A549 (cell line): ENCODE measurements around the gene IDE. TPM values are rescaled to one million over a fixed set of nuclear protein-coding genes. Genes with fewer than 3 reads are reported as not detected.

Experiments used
- ATAC-seq, 2 experiments: fragments of 200-7000 bp in 1 of 2; fragments of >200 bp in 1 of 2; cut with Nextera tagmentation in 1 of 2; cut with Tn5 transposase in 1 of 2; 3 replicates each; pipeline versions ENCODE4 v1.8.0 to v1.9.1; 2018 to 2020; ENCODE audit warnings: mild to moderate bottlenecking in 1 of 2, moderate library complexity in 1 of 2
- CTCF ChIA-PET: fragments of 300-600 bp; sonication (Branson Sonifier 250); formaldehyde crosslinking; extraction: SDS; loops from one replicate; lab custom pipeline; 2021; ENCODE audit warnings: antibody characterized with exemption, inconsistent platforms; lab: Yijun Ruan, JAX
- POLR2A ChIA-PET: fragments of 350-600 bp; formaldehyde crosslinking; extraction: SDS; loops from one replicate; lab custom pipeline; 2021; ENCODE audit warnings: antibody characterized with exemption, inconsistent platforms; lab: Yijun Ruan, JAX
- DNase-seq, 2 experiments: peaks; one replicate each; pipeline versions ENCODE4 v3.0.0 to v3.0.0-alpha.2; 2011 to 2016; ENCODE audit warnings: low read depth in 1 of 2, low spot score in 1 of 2
- FAIRE-seq: peaks from 2 replicates; lab custom pipeline; 2011; peaks lifted over from hg19 to GRCh38; lab: Jason Lieb, UNC
- H3K27ac ChIP-seq, 2 experiments: fragments of >200 bp; sonication (Bioruptor Twin); formaldehyde crosslinking; 3 replicates each; pipeline ENCODE4 v1.5.1; 2016 to 2017
- H3K4me1 ChIP-seq: fragments of >200 bp; sonication (Bioruptor Twin); formaldehyde crosslinking; 3 replicates; pipeline ENCODE4 v1.6.1; 2016
- H3K4me2 ChIP-seq: fragments of >200 bp; sonication (Bioruptor Twin); formaldehyde crosslinking; 3 replicates; pipeline ENCODE4 v1.6.1; 2016
- H3K4me3 ChIP-seq: fragments of >200 bp; sonication (Bioruptor Twin); formaldehyde crosslinking; 3 replicates; pipeline ENCODE4 v1.5.1; 2016
- H3K9me3 ChIP-seq: fragments of >200 bp; sonication (Bioruptor Twin); formaldehyde crosslinking; 3 replicates; pipeline ENCODE4 v1.6.1; 2016
- BHLHE40 ChIP-seq: IDR thresholded peaks from 2 replicates; pipeline ENCODE4 v1.6.1; 2012; ENCODE audit warnings: low read depth, low read length, inconsistent platforms
- CHD2 ChIP-seq: fragments of 150-350 bp; IDR thresholded peaks from 2 replicates; pipeline ENCODE4 v1.6.1; 2014; ENCODE audit warnings: low read length; ENCODE audit not compliant: partially characterized antibody
- CHD4 ChIP-seq: fragments of 200-600 bp; sonication (generic); IDR thresholded peaks from 2 replicates; pipeline ENCODE4 v1.6.1; 2016; ENCODE audit warnings: antibody characterized with exemption, mild to moderate bottlenecking, borderline replicate concordance
- CTCF ChIP-seq: fragments of >200 bp; sonication (Bioruptor Twin); formaldehyde crosslinking; IDR thresholded peaks from 3 replicates; pipeline ENCODE4 v1.5.1; 2016
- EHF ChIP-seq: fragments of 250-450 bp; sonication (Bioruptor Pico); IDR thresholded peaks from 2 replicates; pipeline ENCODE4 v1.5.0; 2020; ENCODE audit warnings: mild to moderate bottlenecking
- ELK1 ChIP-seq: fragments of 150-350 bp; IDR thresholded peaks from 2 replicates; pipeline ENCODE4 v1.6.1; 2014; ENCODE audit warnings: low read depth, mild to moderate bottlenecking, low read length
- ESRRA ChIP-seq: fragments of 150-350 bp; IDR thresholded peaks from 2 replicates; pipeline ENCODE4 v1.6.1; 2014; ENCODE audit warnings: mild to moderate bottlenecking, low read length, borderline replicate concordance
- HOXA7 ChIP-seq: fragments of 250-450 bp; sonication (Bioruptor Pico); IDR thresholded peaks from 2 replicates; pipeline ENCODE4 v1.5.0; 2020; ENCODE audit warnings: mild to moderate bottlenecking, moderate library complexity
- HOXB13 ChIP-seq: fragments of 250-450 bp; sonication (Bioruptor Pico); IDR thresholded peaks from 2 replicates; pipeline ENCODE4 v1.5.0; 2020; ENCODE audit warnings: low read depth, mild to moderate bottlenecking, moderate library complexity
- JUN ChIP-seq, 2 experiments: fragments of >200 bp; sonication (Bioruptor Twin); formaldehyde crosslinking; IDR thresholded peaks; 2 replicates in 1 of 2; 3 replicates in 1 of 2; pipeline ENCODE4 v1.6.1; 2016 to 2017
- JUNB ChIP-seq: fragments of >200 bp; sonication (Bioruptor Twin); formaldehyde crosslinking; IDR thresholded peaks from 2 replicates; pipeline ENCODE4 v1.6.1; 2016
- KDM1A ChIP-seq: fragments of 200-600 bp; sonication (generic); IDR thresholded peaks from 2 replicates; pipeline ENCODE4 v1.6.1; 2016; ENCODE audit warnings: low read depth, mild to moderate bottlenecking
- KDM5A ChIP-seq: fragments of 200-600 bp; sonication (generic); IDR thresholded peaks from 2 replicates; pipeline ENCODE4 v1.6.1; 2016; ENCODE audit warnings: antibody characterized with exemption, mild to moderate bottlenecking
- MAZ ChIP-seq: fragments of 150-350 bp; IDR thresholded peaks from 2 replicates; pipeline ENCODE4 v1.6.1; 2014; ENCODE audit warnings: antibody characterized with exemption, low read depth, low read length, borderline replicate concordance
- MYC ChIP-seq: IDR thresholded peaks from 2 replicates; pipeline ENCODE4 v1.6.1; 2012; ENCODE audit warnings: mild to moderate bottlenecking, inconsistent platforms, low read length, improper control_type of control experiment, borderline replicate concordance
- NFE2L2 ChIP-seq: fragments of 150-350 bp; conservative IDR thresholded peaks from 2 replicates; pipeline ENCODE4 v1.6.1; 2014; ENCODE audit warnings: low read length
- NPAS2 ChIP-seq: fragments of 250-450 bp; sonication (Bioruptor Pico); IDR thresholded peaks from 2 replicates; pipeline ENCODE4 v1.8.0; 2022; ENCODE audit warnings: mild to moderate bottlenecking, moderate library complexity, borderline replicate concordance
- POLR2A ChIP-seq: IDR thresholded peaks from 2 replicates; pipeline ENCODE4 v1.6.1; 2012; ENCODE audit warnings: mild to moderate bottlenecking, low read length
- POLR2AphosphoS2 ChIP-seq: conservative IDR thresholded peaks from 2 replicates; pipeline ENCODE4 v1.6.1; 2012; ENCODE audit warnings: low read length, improper control_type of control experiment, inconsistent platforms
- RARB ChIP-seq: fragments of 250-450 bp; sonication (Bioruptor Pico); IDR thresholded peaks from 2 replicates; pipeline ENCODE4 v1.8.0; 2021; ENCODE audit warnings: mild to moderate bottlenecking, moderate library complexity
- RFX5 ChIP-seq: fragments of 450-650 bp; IDR thresholded peaks from 2 replicates; pipeline ENCODE4 v1.7.1; 2014; ENCODE audit warnings: antibody characterized with exemption, mild to moderate bottlenecking, moderate library complexity
- RNF2 ChIP-seq: fragments of 200-600 bp; sonication (generic); IDR thresholded peaks from 2 replicates; pipeline ENCODE4 v1.6.1; 2016; ENCODE audit warnings: low read depth, mild to moderate bottlenecking, antibody characterized with exemption, moderate library complexity, borderline replicate concordance
- SMC3 ChIP-seq: fragments of >200 bp; sonication (Bioruptor Twin); formaldehyde crosslinking; IDR thresholded peaks from 3 replicates; pipeline ENCODE4 v1.6.1; 2018; ENCODE audit warnings: inconsistent platforms
- SREBF2 ChIP-seq: fragments of 450-650 bp; IDR thresholded peaks from 2 replicates; pipeline ENCODE4 v1.6.1; 2014; ENCODE audit warnings: mild to moderate bottlenecking, moderate library complexity
- ZC3H11A ChIP-seq: fragments of 450-650 bp; IDR thresholded peaks from 2 replicates; pipeline ENCODE4 v1.6.1; 2014; ENCODE audit warnings: antibody characterized with exemption, mild to moderate bottlenecking
- ZSCAN20 ChIP-seq: fragments of 250-450 bp; sonication (Bioruptor Pico); IDR thresholded peaks from 2 replicates; pipeline ENCODE4 v1.8.0; 2022; ENCODE audit warnings: mild to moderate bottlenecking, moderate library complexity
- WGBS: methylation state at CpG from one replicate; pipeline ENCODE4 v1.1.6; 2017; ENCODE audit errors: missing lambda C conversion rate; 5-methylcytosine and 5-hydroxymethylcytosine counted together
- polyA plus RNA-seq, 4 experiments: library from polyadenylated mRNA; depleted of rRNA in 3 of 4; stranded (reverse); fragments of >200 nt; fragmentation: RNase III in 1 of 4; extraction: RNeasy Plus Mini Kit Qiagen cat#74134 plus additional on column Dnase treatment in 1 of 4; gene quantifications; 2 replicates in 3 of 4; 3 replicates in 1 of 4; pipeline ENCODE4 v1.2.3, GENCODE V29; 2011 to 2017
- TF ChIP-seq, protein P1 (sequence below): fragments of >200 bp; sonication (Bioruptor Twin); formaldehyde crosslinking; IDR thresholded peaks from 2 replicates; pipeline ENCODE4 v1.6.1; 2016
- TF ChIP-seq, protein P2 (sequence below): fragments of >200 bp; sonication (Bioruptor Twin); formaldehyde crosslinking; IDR thresholded peaks from 3 replicates; pipeline ENCODE4 v1.6.1; 2016

The IDE gene
- polyA plus RNA-seq, 2 of the 4 experiments (the other 2 are of a cell fraction): 25.1 to 61.1 TPM

DNA sequence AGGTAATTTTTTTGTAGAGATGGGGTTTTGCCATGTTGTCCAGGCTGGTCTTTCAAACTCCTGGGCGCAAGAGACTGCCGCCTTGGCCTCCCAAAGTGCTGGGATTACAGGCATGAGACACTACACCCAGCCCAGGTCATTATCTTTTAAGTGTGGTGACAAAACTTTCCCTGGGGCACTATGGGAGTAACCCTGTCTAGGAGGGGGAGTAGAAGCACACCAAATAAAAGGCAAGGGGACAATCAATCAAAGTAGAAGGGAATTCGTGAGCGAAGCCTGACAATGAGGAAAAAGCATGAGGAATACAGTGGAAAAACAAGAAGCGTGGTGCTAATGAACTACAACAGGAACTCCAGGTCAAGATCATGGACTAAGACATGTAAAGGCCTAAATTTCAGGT is 31.4 kb downstream of the IDE start (continued):
- TF ChIP-seq RARB (CRISPR knock-in tag) (no peak), CTCF (no peak)

GRCh38 chr10:92541583-92541982 is 32.3 kb downstream of the IDE start:
- TF ChIP-seq JUNB (no peak), ZC3H11A (no peak), RARB (CRISPR knock-in tag) (no peak), POLR2AphosphoS2 (no peak), SMC3 (no peak), HOXA7 (CRISPR knock-in tag) (no peak), RFX5 (no peak), EHF (CRISPR knock-in tag) (no peak), KDM1A (no peak), JUN (IDR thresholded peaks at IDR 0.05) (no peak), BHLHE40 (no peak), NFE2L2 (no peak), CHD4 (no peak), ZSCAN20 (CRISPR knock-in tag) (no peak), ESRRA (no peak), SREBF2 (no peak)
- TF ChIP-seq, protein P1, sequence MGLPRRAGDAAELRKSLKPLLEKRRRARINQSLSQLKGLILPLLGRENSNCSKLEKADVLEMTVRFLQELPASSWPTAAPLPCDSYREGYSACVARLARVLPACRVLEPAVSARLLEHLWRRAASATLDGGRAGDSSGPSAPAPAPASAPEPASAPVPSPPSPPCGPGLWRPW: no peak
- Histone ChIP-seq H3K4me2 (no peak overlapping the region), H3K9me3 (no peaks in the 10 kb centered on the region), H3K4me1 (no peaks in the 10 kb centered on the region), H3K4me3 (no peak overlapping the region), H3K27ac (no peak overlapping the region)
- ChIA-PET POLR2A (no interaction called here), CTCF (interaction anchor here (0.5 to 1.2 kb wide), 2 partner anchors 9 to 32 kb away, joined by 3 to 4 read pairs; partner anchors contain the start of gene IDE)
- no peak for FAIRE-seq
- ATAC-seq: no peak
- no peak for DNase-seq

DNA sequence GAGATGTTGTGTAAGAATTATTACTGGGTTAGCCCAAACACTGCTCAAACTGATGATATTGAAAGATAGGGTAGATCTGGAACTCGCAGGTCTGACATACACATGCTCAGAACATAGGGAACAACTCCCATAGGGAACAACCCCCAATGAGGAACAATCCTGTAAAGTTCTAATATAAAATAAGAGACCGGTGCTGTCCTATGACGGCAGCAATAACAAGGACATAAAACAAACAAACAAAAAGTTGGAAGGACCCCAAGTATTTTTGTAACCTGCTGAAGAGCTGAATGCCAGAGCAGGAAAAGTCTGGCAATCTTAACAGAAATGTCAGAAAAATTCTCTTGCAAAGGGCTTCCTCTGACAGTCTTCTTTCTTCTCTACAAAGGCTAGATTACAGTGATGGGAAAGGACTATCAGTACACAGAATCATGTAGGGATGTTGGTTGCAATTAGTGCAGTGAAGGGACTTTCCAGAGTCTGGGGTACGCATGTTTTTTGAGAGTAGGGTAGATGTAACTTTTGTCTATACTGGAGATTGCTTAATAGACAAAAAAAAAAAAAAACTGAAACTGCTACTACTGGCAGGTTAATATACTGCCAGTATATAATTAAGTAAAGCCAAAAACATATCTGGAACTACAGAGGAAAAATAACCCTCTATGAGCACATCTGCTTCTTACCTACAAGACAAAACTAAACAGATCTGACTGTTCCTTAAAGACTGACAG is 35.5 kb downstream of the IDE start:
- 85% methylated on average over 4 of the region's 4 CpGs for WGBS
- DNase-seq (no peak), FAIRE-seq (no peak), ATAC-seq (no peak)
- Histone ChIP-seq H3K4me2 (no peak overlapping the region), H3K9me3 (no peaks in the 10 kb centered on the region), H3K4me1 (no peaks in the 10 kb centered on the region), H3K4me3 (no peak overlapping the region), H3K27ac (no peak overlapping the region)
- POLR2A ChIA-PET: no interaction called here
- no peak for TF ChIP-seq KDM5A
- TF ChIP-seq NPAS2: no peak
- CTCF ChIA-PET: interaction anchor here (1.0 kb wide), 1 partner anchor 21 kb away, joined by 3 read pairs; no protein-coding TSS in a partner anchor

DNA sequence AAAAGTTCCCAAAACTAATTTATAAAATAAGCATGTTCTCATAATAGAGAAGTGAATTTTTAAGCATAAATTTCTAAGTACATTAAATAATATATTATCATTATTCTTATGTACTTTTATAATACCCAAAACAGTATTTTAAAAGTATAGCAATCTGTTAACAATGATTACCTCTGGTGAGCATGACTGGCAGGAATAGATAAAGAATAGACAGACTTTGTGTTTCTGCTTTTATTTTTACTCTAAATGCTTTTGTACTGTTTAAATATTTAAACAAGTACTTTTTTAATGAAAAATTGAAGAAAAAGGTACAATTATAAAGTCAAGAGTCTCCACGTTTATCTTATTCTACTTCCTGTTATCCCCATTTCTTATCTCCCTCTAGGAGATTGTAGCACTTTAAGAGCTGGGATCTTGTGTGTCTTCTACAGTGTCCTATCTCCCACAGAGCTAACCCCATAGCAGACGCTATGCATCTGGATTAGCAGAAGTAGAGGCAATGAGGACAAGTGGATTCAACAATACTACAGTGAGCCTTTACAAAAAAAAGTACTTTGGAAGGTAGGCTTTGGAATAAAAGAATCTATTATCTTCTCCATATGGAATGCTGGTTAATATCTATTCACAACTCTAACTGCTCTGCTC is 42.9 kb downstream of the IDE start:
- CTCF ChIA-PET: interaction anchor here (0.6 to 8.1 kb wide), 2 partner anchors 14 to 43 kb away, joined by 3 to 45 read pairs; partner anchors contain the start of gene IDE
- H3K4me3 ChIP-seq: no peak overlapping the region
- H3K4me2 ChIP-seq: no peak overlapping the region
- no peaks in the 10 kb centered on the region for H3K9me3 ChIP-seq
- TF ChIP-seq JUNB: no peak
- no peak for TF ChIP-seq MYC
- TF ChIP-seq, protein P2, sequence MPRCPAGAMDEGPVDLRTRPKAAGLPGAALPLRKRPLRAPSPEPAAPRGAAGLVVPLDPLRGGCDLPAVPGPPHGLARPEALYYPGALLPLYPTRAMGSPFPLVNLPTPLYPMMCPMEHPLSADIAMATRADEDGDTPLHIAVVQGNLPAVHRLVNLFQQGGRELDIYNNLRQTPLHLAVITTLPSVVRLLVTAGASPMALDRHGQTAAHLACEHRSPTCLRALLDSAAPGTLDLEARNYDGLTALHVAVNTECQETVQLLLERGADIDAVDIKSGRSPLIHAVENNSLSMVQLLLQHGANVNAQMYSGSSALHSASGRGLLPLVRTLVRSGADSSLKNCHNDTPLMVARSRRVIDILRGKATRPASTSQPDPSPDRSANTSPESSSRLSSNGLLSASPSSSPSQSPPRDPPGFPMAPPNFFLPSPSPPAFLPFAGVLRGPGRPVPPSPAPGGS: no peak
- TF ChIP-seq ESRRA: no peak
- TF ChIP-seq HOXB13 (CRISPR knock-in tag): no peak
- no peak for TF ChIP-seq ELK1
- no peak for TF ChIP-seq CHD2
- TF ChIP-seq KDM5A: no peak
- no peak for TF ChIP-seq SREBF2
- no peak for TF ChIP-seq BHLHE40
- no peak for TF ChIP-seq RARB (CRISPR knock-in tag)
- no peak for TF ChIP-seq RNF2
- no peak for TF ChIP-seq POLR2A
- TF ChIP-seq RFX5: no peak
- TF ChIP-seq MAZ: no peak
- TF ChIP-seq, all 56 proteins: peak for 0
- no peaks in the 10 kb centered on the region for H3K4me1 ChIP-seq
- DNase-seq (no peak), FAIRE-seq (no peak), ATAC-seq (no peak)
- POLR2A ChIA-PET: no interaction called here
- no peak overlapping the region for H3K27ac ChIP-seq
- 77% methylated on average over 2 of the region's 2 CpGs for WGBS
